D721Med (cell line): ENCODE measurements around the gene MTUS2.

Experiments used
- DNase-seq: peaks from one replicate; pipeline ENCODE4 v3.0.0; 2011; ENCODE audit warnings: low spot score; ENCODE audit not compliant: insufficient read length
- FAIRE-seq: peaks from 2 replicates; lab custom pipeline; 2011; peaks lifted over from hg19 to GRCh38; lab: Jason Lieb, UNC
- TF ChIP-seq, protein P1 (sequence below): IDR thresholded peaks from 2 replicates; pipeline ENCODE4 v1.5.1; 2012; ENCODE audit warnings: mild to moderate bottlenecking, control low read depth; ENCODE audit not compliant: insufficient read depth; ENCODE audit errors: missing control alignments

Gene MTUS2

DNA sequence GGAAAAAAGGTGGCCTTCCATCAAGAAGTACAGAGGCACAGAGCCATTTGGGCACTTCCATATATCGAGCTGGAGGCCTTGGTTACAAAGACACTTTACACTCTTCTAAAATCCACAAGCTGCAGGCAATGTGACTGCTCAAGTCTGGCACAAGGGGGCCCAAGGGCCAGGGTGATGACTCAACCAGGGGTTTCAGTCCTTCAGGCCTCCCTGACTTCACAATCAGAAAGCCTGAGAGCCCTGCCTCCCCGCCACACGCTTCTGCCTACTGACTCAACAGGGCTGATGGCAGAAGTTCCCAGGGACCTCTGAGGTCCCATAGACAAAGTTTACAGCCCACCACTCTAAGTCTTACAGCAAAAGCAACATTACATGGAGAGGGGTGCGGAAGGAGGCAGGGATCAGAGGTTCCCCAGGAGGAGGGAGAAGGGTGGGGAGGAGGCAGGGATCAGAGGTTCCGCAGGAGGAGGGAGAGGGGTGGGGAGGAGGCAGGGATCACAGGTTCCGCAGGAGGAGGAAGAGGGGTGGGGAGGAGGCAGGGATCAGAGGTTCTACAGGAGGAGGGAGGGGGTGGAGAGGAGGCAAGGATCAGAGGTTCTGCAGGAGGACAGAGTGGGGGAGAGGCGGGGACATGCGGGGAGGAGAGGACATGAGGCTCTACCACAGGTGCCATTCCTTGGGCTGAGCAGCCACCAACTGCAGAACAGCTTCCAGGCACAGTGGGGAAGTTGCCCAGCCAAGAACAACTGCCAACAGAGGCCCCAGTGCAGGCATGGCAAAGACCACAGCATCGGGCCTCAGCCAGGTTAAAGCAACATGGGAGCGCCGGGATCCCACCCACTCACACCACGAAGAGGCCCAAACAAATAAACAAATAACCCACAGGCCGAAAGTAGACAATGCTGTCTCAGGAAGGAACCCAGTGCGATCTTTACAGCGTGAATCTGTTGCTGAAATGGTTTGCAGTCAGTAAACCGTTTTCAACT, 723.4 kb downstream of the MTUS2 start:
- DNase-seq (no peak), FAIRE-seq (no peak)
- TF ChIP-seq, protein P1, sequence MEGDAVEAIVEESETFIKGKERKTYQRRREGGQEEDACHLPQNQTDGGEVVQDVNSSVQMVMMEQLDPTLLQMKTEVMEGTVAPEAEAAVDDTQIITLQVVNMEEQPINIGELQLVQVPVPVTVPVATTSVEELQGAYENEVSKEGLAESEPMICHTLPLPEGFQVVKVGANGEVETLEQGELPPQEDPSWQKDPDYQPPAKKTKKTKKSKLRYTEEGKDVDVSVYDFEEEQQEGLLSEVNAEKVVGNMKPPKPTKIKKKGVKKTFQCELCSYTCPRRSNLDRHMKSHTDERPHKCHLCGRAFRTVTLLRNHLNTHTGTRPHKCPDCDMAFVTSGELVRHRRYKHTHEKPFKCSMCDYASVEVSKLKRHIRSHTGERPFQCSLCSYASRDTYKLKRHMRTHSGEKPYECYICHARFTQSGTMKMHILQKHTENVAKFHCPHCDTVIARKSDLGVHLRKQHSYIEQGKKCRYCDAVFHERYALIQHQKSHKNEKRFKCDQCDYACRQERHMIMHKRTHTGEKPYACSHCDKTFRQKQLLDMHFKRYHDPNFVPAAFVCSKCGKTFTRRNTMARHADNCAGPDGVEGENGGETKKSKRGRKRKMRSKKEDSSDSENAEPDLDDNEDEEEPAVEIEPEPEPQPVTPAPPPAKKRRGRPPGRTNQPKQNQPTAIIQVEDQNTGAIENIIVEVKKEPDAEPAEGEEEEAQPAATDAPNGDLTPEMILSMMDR = no peak

DNA sequence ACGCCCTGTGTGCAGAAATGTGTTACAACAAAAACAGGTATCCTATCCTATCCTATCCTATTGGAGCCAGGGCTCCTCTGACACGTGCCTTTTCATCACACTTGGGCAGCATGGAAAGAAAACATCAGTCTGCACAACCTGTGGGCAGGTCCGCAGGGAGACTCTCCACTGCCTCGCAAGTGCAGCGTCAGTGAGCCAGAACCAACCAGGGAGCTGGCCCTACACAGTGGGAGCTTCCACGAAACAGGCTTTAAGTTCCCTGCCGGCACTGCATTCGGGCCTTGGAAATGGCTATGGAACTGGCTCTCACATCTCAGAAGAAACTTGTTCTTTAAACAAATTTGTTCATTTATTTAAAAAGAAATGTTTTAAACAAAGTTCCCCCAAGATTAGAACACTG, 725.8 kb downstream of the MTUS2 start:
- no peak for FAIRE-seq
- no peak for DNase-seq
- TF ChIP-seq, protein P1 = no peak

DNA sequence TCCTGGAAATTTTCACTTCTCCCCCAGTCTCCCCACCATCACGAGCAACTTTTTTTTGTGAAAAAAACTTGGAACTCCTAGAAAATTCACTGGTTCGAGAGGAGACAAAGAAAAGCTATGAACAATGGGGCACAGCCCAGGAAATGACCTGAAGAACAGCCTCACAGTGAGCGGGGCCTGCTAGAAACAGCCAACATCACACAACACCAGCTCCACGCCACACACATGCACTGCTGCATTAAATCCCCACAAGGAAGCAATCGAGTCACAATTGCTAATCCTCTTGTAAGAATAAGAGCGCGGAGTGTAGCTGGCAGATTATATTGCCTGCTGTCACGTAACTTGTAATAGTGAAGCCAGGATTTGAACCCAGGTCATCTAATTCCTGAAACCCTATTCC, 726.5 kb downstream of the MTUS2 start:
- TF ChIP-seq, protein P1 = no peak
- DNase-seq = no peak
- FAIRE-seq = no peak

DNA sequence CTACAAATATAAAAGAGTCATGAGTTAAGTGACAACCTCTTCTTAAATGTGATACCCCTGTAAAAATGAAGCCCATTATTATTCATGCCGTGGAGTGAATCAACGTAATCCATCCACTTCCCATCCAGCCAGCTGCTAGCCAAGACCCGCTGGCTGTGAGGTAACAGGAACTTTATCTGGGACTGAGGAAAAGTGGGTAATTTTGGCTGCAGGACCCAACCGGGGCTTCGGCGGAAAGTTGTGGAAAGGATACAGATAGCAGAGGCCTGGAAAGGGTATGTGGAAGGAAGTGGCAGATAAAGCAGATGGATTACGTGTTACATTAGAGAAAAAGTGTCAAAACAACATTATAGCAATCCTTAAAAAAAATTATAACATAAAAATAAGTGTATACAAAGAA, 727.0 kb downstream of the MTUS2 start:
- FAIRE-seq = no peak
- TF ChIP-seq, protein P1 = no peak
- no peak for DNase-seq

DNA sequence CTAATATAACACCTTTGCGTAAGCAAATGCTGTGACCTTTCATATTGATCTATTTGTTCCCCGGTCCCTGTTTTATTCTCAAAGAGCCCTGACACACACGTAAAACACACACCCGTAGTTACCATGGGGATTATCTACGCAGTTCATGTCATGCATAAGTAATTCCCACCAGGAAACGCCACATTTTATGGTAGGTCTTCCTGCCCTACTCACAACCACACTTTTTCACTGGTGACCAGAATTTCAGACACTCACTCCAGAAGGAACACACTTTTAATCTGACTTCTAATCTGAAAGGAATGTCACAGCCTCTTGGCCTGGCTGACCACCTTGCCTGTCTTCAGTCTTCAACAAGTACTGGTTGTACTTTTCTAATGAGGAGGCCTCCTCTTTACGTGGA, 728.6 kb downstream of the MTUS2 start:
- FAIRE-seq (no peak), DNase-seq (no peak)
- TF ChIP-seq, protein P1 = no peak

DNA sequence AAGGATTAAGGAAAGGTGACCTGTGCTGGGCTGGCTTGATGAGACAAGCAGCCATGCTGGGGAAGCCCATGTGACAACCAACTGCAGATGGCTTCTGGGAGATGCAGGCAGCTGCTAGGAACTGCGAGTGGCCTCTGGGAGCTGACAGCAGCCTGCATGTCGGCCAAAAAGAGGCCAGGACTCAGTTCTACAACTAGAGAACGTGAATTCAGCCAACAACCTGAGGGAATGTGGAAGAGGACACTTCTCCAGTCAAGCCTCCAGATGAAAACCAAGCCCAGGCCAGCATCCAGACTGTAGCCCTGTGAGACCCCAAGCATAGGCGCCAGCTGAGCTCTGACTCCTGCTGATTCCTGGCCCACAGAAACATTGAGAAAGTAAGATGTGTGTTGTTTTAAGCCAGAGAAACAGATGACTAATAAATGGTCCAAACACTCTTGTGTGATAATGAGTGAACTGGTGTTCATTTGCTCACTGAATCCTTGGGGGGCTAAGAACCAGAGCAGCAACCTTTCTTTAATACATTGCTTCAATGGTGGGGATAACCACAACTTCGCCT, 730.4 kb downstream of the MTUS2 start:
- FAIRE-seq (no peak), DNase-seq (no peak)
- TF ChIP-seq, protein P1 = no peak

DNA sequence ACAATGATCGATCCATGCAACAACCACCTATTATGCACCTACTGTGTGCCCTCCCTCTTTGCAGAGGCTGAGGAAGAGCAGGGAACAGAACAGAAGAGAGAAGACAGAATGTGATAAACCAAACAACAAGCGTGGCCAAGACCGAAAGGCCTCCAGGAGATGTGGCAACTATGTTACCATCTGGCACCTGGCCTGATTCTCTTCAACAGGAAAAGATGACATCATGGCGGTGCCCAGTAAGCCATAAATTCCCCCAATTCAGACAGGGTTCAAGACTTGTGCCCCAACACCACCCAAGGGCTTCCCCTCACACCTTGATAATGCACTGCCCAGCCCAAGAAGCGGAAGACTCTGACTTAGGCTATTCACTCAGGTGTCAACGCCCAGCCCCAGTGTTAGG, 731.1 kb downstream of the MTUS2 start:
- FAIRE-seq (no peak), DNase-seq (no peak)
- TF ChIP-seq, protein P1 = no peak
